Measurements from ENCODE around the gene ETV3L. TPM values are rescaled to one million over a fixed set of nuclear protein-coding genes. Genes with fewer than 3 reads are reported as not detected.

The ETV3L gene
- total and polyA plus RNA-seq, 2 experiments from 2014 or later = not detected

DNA sequence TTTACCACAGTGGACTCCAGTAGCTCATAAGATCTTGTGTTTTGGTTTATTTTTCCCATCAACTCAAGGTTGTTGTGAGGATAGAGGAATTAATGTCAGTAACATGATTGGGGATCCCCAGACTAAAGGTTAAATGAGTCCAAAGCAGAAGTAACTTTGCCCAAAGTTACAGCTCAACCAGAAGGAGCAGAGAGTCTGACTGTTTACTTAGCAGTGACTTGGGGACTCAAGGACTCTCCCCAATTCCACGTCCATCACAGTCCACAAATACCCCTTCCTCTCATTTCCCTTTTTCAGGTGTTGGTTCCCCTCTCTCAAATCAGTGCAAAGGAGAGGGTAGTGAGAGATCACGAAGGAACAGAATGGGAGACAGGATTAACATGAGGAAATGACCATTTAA is 42.6 kb upstream of the ETV3L start:
- H3K9me2 ChIP-seq (ENCODE audit: insufficient read depth) = no peaks in the 10 kb centered on the region
- peaks cover 9% of the 10 kb centered on the region; the same call in 1 of the 2 replicates for H3K27me3 ChIP-seq (ENCODE audit: insufficient read depth)
- peaks cover 4% of the 10 kb centered on the region; the same call in 1 of the 2 replicates for H4K20me1 ChIP-seq (replicated peaks; ENCODE audit: insufficient read depth)
- TF ChIP-seq, protein P1, sequence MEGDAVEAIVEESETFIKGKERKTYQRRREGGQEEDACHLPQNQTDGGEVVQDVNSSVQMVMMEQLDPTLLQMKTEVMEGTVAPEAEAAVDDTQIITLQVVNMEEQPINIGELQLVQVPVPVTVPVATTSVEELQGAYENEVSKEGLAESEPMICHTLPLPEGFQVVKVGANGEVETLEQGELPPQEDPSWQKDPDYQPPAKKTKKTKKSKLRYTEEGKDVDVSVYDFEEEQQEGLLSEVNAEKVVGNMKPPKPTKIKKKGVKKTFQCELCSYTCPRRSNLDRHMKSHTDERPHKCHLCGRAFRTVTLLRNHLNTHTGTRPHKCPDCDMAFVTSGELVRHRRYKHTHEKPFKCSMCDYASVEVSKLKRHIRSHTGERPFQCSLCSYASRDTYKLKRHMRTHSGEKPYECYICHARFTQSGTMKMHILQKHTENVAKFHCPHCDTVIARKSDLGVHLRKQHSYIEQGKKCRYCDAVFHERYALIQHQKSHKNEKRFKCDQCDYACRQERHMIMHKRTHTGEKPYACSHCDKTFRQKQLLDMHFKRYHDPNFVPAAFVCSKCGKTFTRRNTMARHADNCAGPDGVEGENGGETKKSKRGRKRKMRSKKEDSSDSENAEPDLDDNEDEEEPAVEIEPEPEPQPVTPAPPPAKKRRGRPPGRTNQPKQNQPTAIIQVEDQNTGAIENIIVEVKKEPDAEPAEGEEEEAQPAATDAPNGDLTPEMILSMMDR (conservative IDR thresholded peaks at IDR 0.05; ENCODE audit: low read depth in 2 of 2) = no peak
- TF ChIP-seq ZNF331 (CRISPR knock-in tag; IDR thresholded peaks at IDR 0.05; ENCODE audit: low read depth) (no peak), JUNB (IDR thresholded peaks at IDR 0.05; ENCODE audit: unreplicated experiment) (no peak), NANOG (IDR thresholded peaks at IDR 0.05; ENCODE audit: borderline replicate concordance) (no peak), CREB1 (CRISPR knock-in tag; IDR thresholded peaks at IDR 0.05; ENCODE audit: low read depth) (no peak), POLR2AphosphoS5 (IDR thresholded peaks at IDR 0.05; ENCODE audit: low read depth) (no peak)
- TF ChIP-seq, protein P2, sequence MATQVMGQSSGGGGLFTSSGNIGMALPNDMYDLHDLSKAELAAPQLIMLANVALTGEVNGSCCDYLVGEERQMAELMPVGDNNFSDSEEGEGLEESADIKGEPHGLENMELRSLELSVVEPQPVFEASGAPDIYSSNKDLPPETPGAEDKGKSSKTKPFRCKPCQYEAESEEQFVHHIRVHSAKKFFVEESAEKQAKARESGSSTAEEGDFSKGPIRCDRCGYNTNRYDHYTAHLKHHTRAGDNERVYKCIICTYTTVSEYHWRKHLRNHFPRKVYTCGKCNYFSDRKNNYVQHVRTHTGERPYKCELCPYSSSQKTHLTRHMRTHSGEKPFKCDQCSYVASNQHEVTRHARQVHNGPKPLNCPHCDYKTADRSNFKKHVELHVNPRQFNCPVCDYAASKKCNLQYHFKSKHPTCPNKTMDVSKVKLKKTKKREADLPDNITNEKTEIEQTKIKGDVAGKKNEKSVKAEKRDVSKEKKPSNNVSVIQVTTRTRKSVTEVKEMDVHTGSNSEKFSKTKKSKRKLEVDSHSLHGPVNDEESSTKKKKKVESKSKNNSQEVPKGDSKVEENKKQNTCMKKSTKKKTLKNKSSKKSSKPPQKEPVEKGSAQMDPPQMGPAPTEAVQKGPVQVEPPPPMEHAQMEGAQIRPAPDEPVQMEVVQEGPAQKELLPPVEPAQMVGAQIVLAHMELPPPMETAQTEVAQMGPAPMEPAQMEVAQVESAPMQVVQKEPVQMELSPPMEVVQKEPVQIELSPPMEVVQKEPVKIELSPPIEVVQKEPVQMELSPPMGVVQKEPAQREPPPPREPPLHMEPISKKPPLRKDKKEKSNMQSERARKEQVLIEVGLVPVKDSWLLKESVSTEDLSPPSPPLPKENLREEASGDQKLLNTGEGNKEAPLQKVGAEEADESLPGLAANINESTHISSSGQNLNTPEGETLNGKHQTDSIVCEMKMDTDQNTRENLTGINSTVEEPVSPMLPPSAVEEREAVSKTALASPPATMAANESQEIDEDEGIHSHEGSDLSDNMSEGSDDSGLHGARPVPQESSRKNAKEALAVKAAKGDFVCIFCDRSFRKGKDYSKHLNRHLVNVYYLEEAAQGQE (IDR thresholded peaks at IDR 0.05; ENCODE audit: unreplicated experiment) = no peak
- TF ChIP-seq, protein P3, sequence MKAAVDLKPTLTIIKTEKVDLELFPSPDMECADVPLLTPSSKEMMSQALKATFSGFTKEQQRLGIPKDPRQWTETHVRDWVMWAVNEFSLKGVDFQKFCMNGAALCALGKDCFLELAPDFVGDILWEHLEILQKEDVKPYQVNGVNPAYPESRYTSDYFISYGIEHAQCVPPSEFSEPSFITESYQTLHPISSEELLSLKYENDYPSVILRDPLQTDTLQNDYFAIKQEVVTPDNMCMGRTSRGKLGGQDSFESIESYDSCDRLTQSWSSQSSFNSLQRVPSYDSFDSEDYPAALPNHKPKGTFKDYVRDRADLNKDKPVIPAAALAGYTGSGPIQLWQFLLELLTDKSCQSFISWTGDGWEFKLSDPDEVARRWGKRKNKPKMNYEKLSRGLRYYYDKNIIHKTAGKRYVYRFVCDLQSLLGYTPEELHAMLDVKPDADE (IDR thresholded peaks at IDR 0.05) = no peak
- H3K27ac Mint-ChIP-seq = no peak overlapping the region
- no peaks in the 10 kb centered on the region for H3K9me3 Mint-ChIP-seq
- H3K4me2 ChIP-seq = no peak overlapping the region
- no peak overlapping the region for H3K4me3 ChIP-seq
- no peak overlapping the region for H3K4me3 Mint-ChIP-seq
- peaks cover 5% of the 10 kb centered on the region; the same call in 1 of the 2 replicates for H3F3A ChIP-seq (replicated peaks; ENCODE audit: low read depth)
- H3K27ac ChIP-seq (ENCODE audit: low read depth) = no peak overlapping the region
- peaks cover 6% of the 10 kb centered on the region for H3K79me2 ChIP-seq (replicated peaks; ENCODE audit: insufficient read depth)
- peaks cover 43% of the 10 kb centered on the region for H3K4me1 Mint-ChIP-seq
- H2AFZ ChIP-seq = no peak overlapping the region
- peaks cover 11% of the 10 kb centered on the region for H3K27me3 Mint-ChIP-seq (ENCODE audit: insufficient read depth, low read depth, poor library complexity)
- ATAC-seq = no peak
- DNase-seq (ENCODE audit: low spot score) = no peak
- H3K36me3 ChIP-seq (ENCODE audit: insufficient read depth) = no peaks in the 10 kb centered on the region
- peaks cover 39% of the 10 kb centered on the region for H3K4me1 ChIP-seq (ENCODE audit: insufficient read depth)
- no peaks in the 10 kb centered on the region for H3K36me3 Mint-ChIP-seq (ENCODE audit: low read depth)
